A549 (cell line): ENCODE measurements around the gene PCYT1A.

Experiments used
- CEBPB ChIP-seq, 2 experiments: fragments of >200 bp in 1 of 2; sonication (Bioruptor Twin) in 1 of 2; formaldehyde crosslinking in 1 of 2; IDR thresholded peaks; 2 replicates each; pipeline ENCODE4 v1.6.1; 2012 to 2016
- CTCF ChIP-seq: fragments of >200 bp; sonication (Bioruptor Twin); formaldehyde crosslinking; IDR thresholded peaks from 3 replicates; pipeline ENCODE4 v1.5.1; 2016
- KDM1A ChIP-seq: fragments of 200-600 bp; sonication (generic); IDR thresholded peaks from 2 replicates; pipeline ENCODE4 v1.6.1; 2016; ENCODE audit warnings: low read depth, mild to moderate bottlenecking
- PHF8 ChIP-seq: fragments of 200-600 bp; sonication (generic); IDR thresholded peaks from 2 replicates; pipeline ENCODE4 v1.6.1; 2016; ENCODE audit warnings: low read depth, mild to moderate bottlenecking, antibody characterized with exemption, moderate library complexity, borderline replicate concordance
- POLR2A ChIP-seq: IDR thresholded peaks from 2 replicates; pipeline ENCODE4 v1.6.1; 2012; ENCODE audit warnings: mild to moderate bottlenecking, low read length
- RCOR1 ChIP-seq: fragments of 150-350 bp; IDR thresholded peaks from 2 replicates; pipeline ENCODE4 v1.6.1; 2014; ENCODE audit warnings: antibody characterized with exemption, low read length, low read depth
- SMC3 ChIP-seq: fragments of >200 bp; sonication (Bioruptor Twin); formaldehyde crosslinking; IDR thresholded peaks from 3 replicates; pipeline ENCODE4 v1.6.1; 2018; ENCODE audit warnings: inconsistent platforms
- SREBF2 ChIP-seq: fragments of 450-650 bp; IDR thresholded peaks from 2 replicates; pipeline ENCODE4 v1.6.1; 2014; ENCODE audit warnings: mild to moderate bottlenecking, moderate library complexity
- USF2 ChIP-seq: fragments of 450-650 bp; IDR thresholded peaks from 2 replicates; pipeline ENCODE4 v1.6.1; 2014; ENCODE audit warnings: antibody characterized with exemption
- TF ChIP-seq, protein P1 (sequence below): fragments of 150-350 bp; IDR thresholded peaks from 2 replicates; pipeline ENCODE4 v1.6.1; 2014; ENCODE audit warnings: low read depth, mild to moderate bottlenecking, low read length
- TF ChIP-seq, protein P2 (sequence below): IDR thresholded peaks from 2 replicates; pipeline ENCODE4 v1.6.1; 2012; ENCODE audit warnings: low read depth, borderline replicate concordance

GRCh38 chr3:196255776-196256175, 31.8 kb downstream of the PCYT1A start:
- TF ChIP-seq CTCF (no peak), USF2 (no peak), POLR2A (no peak), CEBPB (IDR thresholded peaks at IDR 0.05) (no peak), SREBF2 (no peak), SMC3 (no peak), RCOR1 (no peak), PHF8 (no peak), KDM1A (no peak)
- TF ChIP-seq, protein P1, sequence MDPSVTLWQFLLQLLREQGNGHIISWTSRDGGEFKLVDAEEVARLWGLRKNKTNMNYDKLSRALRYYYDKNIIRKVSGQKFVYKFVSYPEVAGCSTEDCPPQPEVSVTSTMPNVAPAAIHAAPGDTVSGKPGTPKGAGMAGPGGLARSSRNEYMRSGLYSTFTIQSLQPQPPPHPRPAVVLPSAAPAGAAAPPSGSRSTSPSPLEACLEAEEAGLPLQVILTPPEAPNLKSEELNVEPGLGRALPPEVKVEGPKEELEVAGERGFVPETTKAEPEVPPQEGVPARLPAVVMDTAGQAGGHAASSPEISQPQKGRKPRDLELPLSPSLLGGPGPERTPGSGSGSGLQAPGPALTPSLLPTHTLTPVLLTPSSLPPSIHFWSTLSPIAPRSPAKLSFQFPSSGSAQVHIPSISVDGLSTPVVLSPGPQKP = no peak
- TF ChIP-seq, protein P2, sequence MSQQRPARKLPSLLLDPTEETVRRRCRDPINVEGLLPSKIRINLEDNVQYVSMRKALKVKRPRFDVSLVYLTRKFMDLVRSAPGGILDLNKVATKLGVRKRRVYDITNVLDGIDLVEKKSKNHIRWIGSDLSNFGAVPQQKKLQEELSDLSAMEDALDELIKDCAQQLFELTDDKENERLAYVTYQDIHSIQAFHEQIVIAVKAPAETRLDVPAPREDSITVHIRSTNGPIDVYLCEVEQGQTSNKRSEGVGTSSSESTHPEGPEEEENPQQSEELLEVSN = no peak
